K562 (cell line): Measurements from ENCODE around the gene MCMBP. TPM values are rescaled to one million over a fixed set of nuclear protein-coding genes. Genes with fewer than 3 reads are reported as not detected.

Experiments
- ATAC-seq: fragments of 200-7000 bp; cut with Tn5 transposase; 3 replicates; pipeline ENCODE4 v1.9.1; 2020; ENCODE audit warnings: moderate library complexity
- BruUV-seq: library from RNA; stranded (reverse); fragments of 400-500 nt; replicated peaks from 2 replicates; lab custom pipeline; 2021; lab: Mats Ljungman, UMichigan
- CTCF ChIA-PET: fragments of 300-600 bp; formaldehyde crosslinking; extraction: SDS; loops from one replicate; lab custom pipeline; 2021; ENCODE audit warnings: low intra/inter-chr PET ratio; lab: Yijun Ruan, JAX
- POLR2A ChIA-PET: fragments of 300-600, 350-650 bp; sonication (Branson Sonifier 250); formaldehyde crosslinking; extraction: SDS; loops from one replicate; lab custom pipeline; 2021; ENCODE audit warnings: antibody characterized with exemption, inconsistent platforms; lab: Yijun Ruan, JAX
- DNase-seq, 4 experiments: peaks; one replicate each; pipeline versions ENCODE4 v3.0.0 to v3.0.0-alpha.2; 2011 to 2018; ENCODE audit warnings: low spot score in 3 of 4, mixed read lengths in 3 of 4; ENCODE audit errors: extremely low read depth in 1 of 4
- FAIRE-seq: peaks from 2 replicates; lab custom pipeline; 2011; peaks lifted over from hg19 to GRCh38; lab: Jason Lieb, UNC
- H2AFZ ChIP-seq: 2 replicates; pipeline ENCODE4 v1.6.0; 2011; ENCODE audit warnings: low read depth, low read length, control low read depth, inconsistent platforms
- H3K27ac ChIP-seq: fragments of 200-600 bp; 3 replicates; pipeline ENCODE4 v1.8.0; 2011; ENCODE audit warnings: low read depth, mild to moderate bottlenecking, control low read depth, inconsistent platforms, low read length, moderate library complexity, mixed read lengths; ENCODE audit errors: extremely low read depth
- H3K27me3 ChIP-seq, 2 experiments: fragments of 300-600 bp in 1 of 2; 2 replicates in 1 of 2; 3 replicates in 1 of 2; pipeline versions ENCODE4 v1.6.0 to v1.8.0; 2011; ENCODE audit warnings: inconsistent platforms in 2 of 2, low read length in 2 of 2, mild to moderate bottlenecking in 1 of 2, mixed read lengths in 1 of 2, moderate library complexity in 1 of 2; ENCODE audit not compliant: control insufficient read depth in 2 of 2, insufficient read depth in 2 of 2
- H3K36me3 ChIP-seq: fragments of 300-600 bp; 3 replicates; pipeline ENCODE4 v1.8.0; 2011; ENCODE audit warnings: mild to moderate bottlenecking, low read length, inconsistent platforms; ENCODE audit not compliant: control insufficient read depth, insufficient read depth
- H3K4me1 ChIP-seq, 2 experiments: fragments of 200-600 bp in 1 of 2; replicated peaks in 1 of 2; 2 replicates in 1 of 2; 3 replicates in 1 of 2; pipeline versions ENCODE4 v1.5.1 to v1.8.0; 2011; ENCODE audit warnings: inconsistent platforms in 2 of 2, low read length in 2 of 2, mild to moderate bottlenecking in 1 of 2, mixed read lengths in 1 of 2, moderate library complexity in 1 of 2; ENCODE audit not compliant: control insufficient read depth in 2 of 2, insufficient read depth in 2 of 2
- H3K4me2 ChIP-seq: 2 replicates; pipeline ENCODE4 v1.6.1; 2011; ENCODE audit warnings: low read length, control low read depth, inconsistent platforms, mixed read lengths; ENCODE audit not compliant: insufficient read depth
- H3K4me3 ChIP-seq: fragments of 200-600 bp; sonication (generic), shearing (Covaris generic); 2 replicates; pipeline ENCODE4 v1.5.1; 2016; ENCODE audit warnings: control low read depth, inconsistent platforms
- H3K79me2 ChIP-seq: fragments of 200-600 bp; 3 replicates; pipeline ENCODE4 v1.8.0; 2011; ENCODE audit warnings: low read length, inconsistent platforms; ENCODE audit not compliant: control insufficient read depth, insufficient read depth
- H3K9ac ChIP-seq, 2 experiments: 2 replicates each; pipeline versions ENCODE4 v1.6.0 to v1.6.1; 2011; ENCODE audit warnings: low read depth in 2 of 2, low read length in 2 of 2, control low read depth in 1 of 2, inconsistent platforms in 1 of 2, mild to moderate bottlenecking in 1 of 2, mixed read lengths in 1 of 2; ENCODE audit not compliant: insufficient read depth in 1 of 2
- H3K9me1 ChIP-seq: one replicate; pipeline ENCODE4 v1.6.0; 2011; ENCODE audit warnings: inconsistent platforms, mild to moderate bottlenecking, low read length, moderate library complexity; ENCODE audit not compliant: control insufficient read depth, insufficient read depth
- H3K9me3 ChIP-seq: replicated peaks from 2 replicates; pipeline ENCODE4 v1.5.1; 2011; ENCODE audit warnings: low read depth, low read length, inconsistent platforms; ENCODE audit not compliant: control insufficient read depth, insufficient read depth
- H4K20me1 ChIP-seq: replicated peaks from 2 replicates; pipeline ENCODE4 v1.6.1; 2011; ENCODE audit warnings: low read length, inconsistent platforms, mixed read lengths; ENCODE audit not compliant: control insufficient read depth, insufficient read depth
- BRD4 ChIP-seq: fragments of 200-600 bp; sonication (generic); IDR thresholded peaks from 2 replicates; pipeline ENCODE4 v1.6.1; 2017; ENCODE audit warnings: inconsistent platforms
- CREB1 ChIP-seq, 2 experiments: sonication (generic) in 1 of 2; formaldehyde crosslinking in 1 of 2; IDR thresholded peaks; 2 replicates each; pipeline versions ENCODE4 v1.6.1 to v1.8.0; 2012 to 2022; ENCODE audit warnings: inconsistent platforms in 1 of 2, mild to moderate bottlenecking in 1 of 2, missing genetic modification reagents in 1 of 2, moderate library complexity in 1 of 2
- DDX20 ChIP-seq: fragments of 450-650 bp; IDR thresholded peaks from 2 replicates; pipeline ENCODE4 v1.6.1; 2016; ENCODE audit warnings: missing genetic modification characterization, low read depth, mild to moderate bottlenecking, missing compliant biosample characterization, moderate library complexity
- FOXK1 ChIP-seq: sonication (generic); formaldehyde crosslinking; IDR thresholded peaks from 2 replicates; pipeline ENCODE4 v1.8.0; 2022; ENCODE audit warnings: missing genetic modification reagents, mild to moderate bottlenecking, borderline replicate concordance
- FUS ChIP-seq: fragments of 200-400 bp; formaldehyde crosslinking; optimal IDR thresholded peaks from 2 replicates; pipeline ENCODE3; 2017; ENCODE audit warnings: low read depth, low read length
- MECOM ChIP-seq: fragments of 250-450 bp; sonication (Bioruptor Pico); IDR thresholded peaks from 2 replicates; pipeline ENCODE4 v1.8.0; 2022; ENCODE audit warnings: inconsistent platforms
- MYBL2 ChIP-seq, 2 experiments: fragments of 450-650 bp in 1 of 2; sonication (generic) in 1 of 2; formaldehyde crosslinking in 1 of 2; IDR thresholded peaks; 2 replicates each; pipeline versions ENCODE4 v1.6.1 to v1.8.1; 2017 to 2022; ENCODE audit warnings: borderline replicate concordance in 1 of 2, inconsistent platforms in 1 of 2, low read depth in 1 of 2, mild to moderate bottlenecking in 1 of 2, missing genetic modification reagents in 1 of 2, moderate library complexity in 1 of 2
- NONO ChIP-seq, 2 experiments: fragments of 200-400 bp in 1 of 2; fragments of 450-650 bp in 1 of 2; formaldehyde crosslinking in 1 of 2; IDR thresholded peaks; 2 replicates each; pipeline ENCODE4 v1.6.1; 2017; ENCODE audit warnings: low read depth in 2 of 2, mild to moderate bottlenecking in 2 of 2, moderate library complexity in 2 of 2, low read length in 1 of 2
- PHF21A ChIP-seq: fragments of 450-650 bp; IDR thresholded peaks from 2 replicates; pipeline ENCODE4 v1.6.1; 2017; ENCODE audit warnings: low read depth, borderline replicate concordance
- PURB ChIP-seq: sonication (generic); formaldehyde crosslinking; IDR thresholded peaks from 2 replicates; pipeline ENCODE4 v1.9.0; 2021; ENCODE audit warnings: low read depth, mild to moderate bottlenecking, missing genetic modification reagents
- SMARCC2 ChIP-seq: fragments of 450-650 bp; IDR thresholded peaks from 2 replicates; pipeline ENCODE4 v1.6.1; 2017; ENCODE audit warnings: antibody characterized with exemption, moderate library complexity, mild to moderate bottlenecking, low read depth
- STAG1 ChIP-seq: sonication (generic); formaldehyde crosslinking; IDR thresholded peaks from 2 replicates; pipeline ENCODE4 v1.5.0; 2020; ENCODE audit warnings: missing genetic modification reagents, borderline replicate concordance
- WHSC1 ChIP-seq: IDR thresholded peaks from one replicate; pipeline ENCODE4 v1.6.1; 2012; ENCODE audit warnings: low read length, control low read depth, inconsistent platforms
- ZBED1 ChIP-seq: IDR thresholded peaks from 2 replicates; pipeline ENCODE4 v1.6.1; 2014
- ZNF263 ChIP-seq: sonication (generic); formaldehyde crosslinking; IDR thresholded peaks from 2 replicates; pipeline ENCODE4 v1.8.0; 2022; ENCODE audit warnings: mild to moderate bottlenecking, missing genetic modification reagents, borderline replicate concordance
- ZNF444 ChIP-seq: fragments of 250-450 bp; sonication (Bioruptor Pico); IDR thresholded peaks from 2 replicates; pipeline ENCODE4 v1.4.0; 2020; ENCODE audit warnings: mild to moderate bottlenecking, moderate library complexity
- WGBS: fragments of 100-300 bp; shearing (Covaris generic); methylation state at CpG from one replicate; pipeline ENCODE4 v1.1.6; 2016; ENCODE audit warnings: low coverage, mixed read lengths; ENCODE audit not compliant: insufficient coverage; ENCODE audit errors: missing lambda C conversion rate; 5-methylcytosine and 5-hydroxymethylcytosine counted together
- in situ Hi-C: fragments of 300-500 bp; cut with MboI; formaldehyde crosslinking; loops from 4 replicates; pipeline ENCODE4 v1.15.0; 2018; ENCODE audit warnings: inconsistent platforms, mixed read lengths
- intact Hi-C: fragments of 100-400 bp; cut with micrococcal nuclease; formaldehyde crosslinking; loops from 2 replicates; pipeline ENCODE4 v1.14.2; 2022
- polyA plus RNA-seq, 8 experiments: library from polyadenylated mRNA; depleted of rRNA in 4 of 8; stranded (reverse) in 5 of 8; unstranded in 3 of 8; fragments of >200 nt; fragmentation: Nextera tagmentation in 2 of 8; fragmentation: Illumina TruSeq in 1 of 8; extraction: Ambion mirVana in 2 of 8; extraction: Trizol in 1 of 8; gene quantifications; 2 replicates each; pipeline versions ENCODE4 v1.2.1 to v1.2.3, GENCODE V29; 2011 to 2014; ENCODE audit warnings: inconsistent platforms in 1 of 8, missing spikeins in 1 of 8
- total RNA-seq, 7 experiments: library from RNA; depleted of rRNA in 6 of 7; stranded (reverse); fragments of >200 nt in 6 of 7; fragmentation: Illumina TruSeq in 2 of 7; extraction: Trizol in 2 of 7; gene quantifications; 2 replicates each; pipeline versions ENCODE4 v1.2.1 to v1.2.3, GENCODE V29; 2011 to 2021; ENCODE audit warnings: low replicate concordance in 1 of 7
- TF ChIP-seq, protein P1 (sequence below): fragments of 250-450 bp; sonication (Bioruptor Pico); IDR thresholded peaks from 2 replicates; pipeline ENCODE4 v1.4.0; 2020; ENCODE audit warnings: mild to moderate bottlenecking, moderate library complexity, borderline replicate concordance
- TF ChIP-seq, protein P2 (sequence below): fragments of 450-650 bp; formaldehyde crosslinking; conservative IDR thresholded peaks from 2 replicates; pipeline ENCODE4 v1.4.0; 2022; ENCODE audit warnings: mild to moderate bottlenecking, missing genetic modification characterization

Gene MCMBP
- total and polyA plus RNA-seq, 9 of the 15 experiments (the other 6 are each of a cell fraction or from before 2014, with no cell fraction given): 11.2 to 74.3 (median 50.5) TPM

DNA sequence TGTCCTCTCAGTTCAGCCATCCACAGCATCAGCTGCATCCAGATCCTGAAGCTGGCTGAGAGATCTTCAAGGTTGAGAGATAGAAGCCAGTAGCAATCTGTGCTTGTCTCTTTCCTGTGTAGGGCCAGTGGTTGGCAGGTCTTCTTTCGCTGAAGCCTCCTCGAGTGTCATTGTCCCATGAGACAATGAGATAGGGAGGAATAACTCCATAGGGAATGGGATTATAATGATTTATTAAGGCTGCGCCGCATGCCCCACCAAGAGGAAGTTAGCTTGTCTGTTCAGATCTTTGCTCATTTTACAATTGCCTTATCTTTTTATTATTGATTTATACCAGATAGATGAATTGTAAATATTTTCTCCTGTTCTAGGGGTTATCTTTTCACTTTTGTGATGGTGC lies 61.5 kb downstream of the MCMBP start:
- Histone ChIP-seq H3K79me2 (no peaks in the 10 kb centered on the region), H3K4me1 (no peaks in the 10 kb centered on the region), H2AFZ (no peak overlapping the region), H3K9me1 (no peaks in the 10 kb centered on the region), H3K27ac (no peak overlapping the region), H3K36me3 (no peaks in the 10 kb centered on the region), H3K9ac (no peak overlapping the region), H4K20me1 (no peaks in the 10 kb centered on the region), H3K4me3 (no peak overlapping the region), H3K4me2 (no peak overlapping the region), H3K9me3 (no peaks in the 10 kb centered on the region), H3K27me3 (no peaks in the 10 kb centered on the region)
- ChIA-PET POLR2A (interaction anchor here (1.8 kb wide), 1 partner anchor 21 kb away, joined by 7 read pairs; no protein-coding TSS in a partner anchor), CTCF (no interaction called here)
- ATAC-seq (no peak), DNase-seq (no peak), FAIRE-seq (no peak)
- BruUV-seq: no TSS peak
- intact Hi-C loops: no loop called here
- in situ Hi-C loops: no loop called here
- 73% methylated on average over 4 of the region's 4 CpGs for whole genome bisulfite sequencing
- TF ChIP-seq DDX20 (tag): no peak
- TF ChIP-seq STAG1 (CRISPR knock-in tag): no peak
- no peak for TF ChIP-seq FOXK1 (CRISPR knock-in tag)
- TF ChIP-seq ZNF444 (CRISPR knock-in tag): no peak
- no peak for TF ChIP-seq ZBED1
- TF ChIP-seq, protein P1, sequence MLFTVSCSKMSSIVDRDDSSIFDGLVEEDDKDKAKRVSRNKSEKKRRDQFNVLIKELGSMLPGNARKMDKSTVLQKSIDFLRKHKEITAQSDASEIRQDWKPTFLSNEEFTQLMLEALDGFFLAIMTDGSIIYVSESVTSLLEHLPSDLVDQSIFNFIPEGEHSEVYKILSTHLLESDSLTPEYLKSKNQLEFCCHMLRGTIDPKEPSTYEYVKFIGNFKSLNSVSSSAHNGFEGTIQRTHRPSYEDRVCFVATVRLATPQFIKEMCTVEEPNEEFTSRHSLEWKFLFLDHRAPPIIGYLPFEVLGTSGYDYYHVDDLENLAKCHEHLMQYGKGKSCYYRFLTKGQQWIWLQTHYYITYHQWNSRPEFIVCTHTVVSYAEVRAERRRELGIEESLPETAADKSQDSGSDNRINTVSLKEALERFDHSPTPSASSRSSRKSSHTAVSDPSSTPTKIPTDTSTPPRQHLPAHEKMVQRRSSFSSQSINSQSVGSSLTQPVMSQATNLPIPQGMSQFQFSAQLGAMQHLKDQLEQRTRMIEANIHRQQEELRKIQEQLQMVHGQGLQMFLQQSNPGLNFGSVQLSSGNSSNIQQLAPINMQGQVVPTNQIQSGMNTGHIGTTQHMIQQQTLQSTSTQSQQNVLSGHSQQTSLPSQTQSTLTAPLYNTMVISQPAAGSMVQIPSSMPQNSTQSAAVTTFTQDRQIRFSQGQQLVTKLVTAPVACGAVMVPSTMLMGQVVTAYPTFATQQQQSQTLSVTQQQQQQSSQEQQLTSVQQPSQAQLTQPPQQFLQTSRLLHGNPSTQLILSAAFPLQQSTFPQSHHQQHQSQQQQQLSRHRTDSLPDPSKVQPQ (CRISPR knock-in tag): no peak
- TF ChIP-seq PURB: no peak
- TF ChIP-seq BRD4: no peak
- TF ChIP-seq NONO (IDR thresholded peaks at IDR 0.05; ENCODE audit: low read depth in 2 of 2, low read length in 1 of 2): no peak
- no peak for TF ChIP-seq WHSC1
- TF ChIP-seq MYBL2 (IDR thresholded peaks at IDR 0.05; ENCODE audit: low read depth): no peak
- TF ChIP-seq MYBL2 (CRISPR knock-in tag; IDR thresholded peaks at IDR 0.05; ENCODE audit: borderline replicate concordance): no peak
- TF ChIP-seq CREB1 (IDR thresholded peaks at IDR 0.05): no peak
- TF ChIP-seq CREB1 (CRISPR knock-in tag; IDR thresholded peaks at IDR 0.05): no peak
- TF ChIP-seq SMARCC2: no peak
- TF ChIP-seq MECOM (CRISPR knock-in tag): no peak
- TF ChIP-seq PHF21A: no peak
- TF ChIP-seq, protein P2, sequence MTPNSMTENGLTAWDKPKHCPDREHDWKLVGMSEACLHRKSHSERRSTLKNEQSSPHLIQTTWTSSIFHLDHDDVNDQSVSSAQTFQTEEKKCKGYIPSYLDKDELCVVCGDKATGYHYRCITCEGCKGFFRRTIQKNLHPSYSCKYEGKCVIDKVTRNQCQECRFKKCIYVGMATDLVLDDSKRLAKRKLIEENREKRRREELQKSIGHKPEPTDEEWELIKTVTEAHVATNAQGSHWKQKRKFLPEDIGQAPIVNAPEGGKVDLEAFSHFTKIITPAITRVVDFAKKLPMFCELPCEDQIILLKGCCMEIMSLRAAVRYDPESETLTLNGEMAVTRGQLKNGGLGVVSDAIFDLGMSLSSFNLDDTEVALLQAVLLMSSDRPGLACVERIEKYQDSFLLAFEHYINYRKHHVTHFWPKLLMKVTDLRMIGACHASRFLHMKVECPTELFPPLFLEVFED: no peak
- no peak for TF ChIP-seq ZNF263
- no peak for TF ChIP-seq FUS
